ENCODE results near the gene SLC32A1.
A peak's percentile ranks its signal among the peaks of the same experiment; 100 is the strongest.

Gene SLC32A1

DNA sequence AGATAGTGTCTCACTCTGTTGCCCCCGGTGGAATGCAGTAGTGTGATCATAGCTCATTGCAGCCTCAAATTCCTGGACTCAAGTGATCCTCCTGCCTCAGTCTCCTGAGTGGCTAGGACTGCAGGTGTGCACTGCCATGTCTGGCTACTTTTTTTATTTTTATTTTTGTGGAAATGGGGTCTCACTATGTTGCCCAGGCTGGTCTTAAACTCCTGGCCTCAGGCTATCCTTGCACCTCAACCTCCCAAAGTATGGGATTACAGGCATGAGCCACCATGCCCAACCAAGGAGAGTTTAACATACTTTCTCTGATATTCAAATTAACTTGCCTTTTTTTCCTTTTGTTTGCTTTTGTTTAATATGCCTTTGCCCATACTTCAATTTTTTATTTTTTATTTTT lies 13.6 kb downstream of the SLC32A1 start:
- no peak for TF ChIP-seq CTCF (IDR thresholded peaks at IDR 0.05; ENCODE audit: borderline replicate concordance, insufficient read depth, low read depth, low read length)
- no peak overlapping the region for H3K4me3 ChIP-seq (ENCODE audit: low read depth, low read length)

GRCh38 chr20:38745757-38746156 lies 21.5 kb downstream of the SLC32A1 start:
- no peak for TF ChIP-seq CTCF (IDR thresholded peaks at IDR 0.05; ENCODE audit: borderline replicate concordance, insufficient read depth, low read depth, low read length)
- H3K4me3 ChIP-seq (ENCODE audit: low read depth, low read length) = no peak overlapping the region

DNA sequence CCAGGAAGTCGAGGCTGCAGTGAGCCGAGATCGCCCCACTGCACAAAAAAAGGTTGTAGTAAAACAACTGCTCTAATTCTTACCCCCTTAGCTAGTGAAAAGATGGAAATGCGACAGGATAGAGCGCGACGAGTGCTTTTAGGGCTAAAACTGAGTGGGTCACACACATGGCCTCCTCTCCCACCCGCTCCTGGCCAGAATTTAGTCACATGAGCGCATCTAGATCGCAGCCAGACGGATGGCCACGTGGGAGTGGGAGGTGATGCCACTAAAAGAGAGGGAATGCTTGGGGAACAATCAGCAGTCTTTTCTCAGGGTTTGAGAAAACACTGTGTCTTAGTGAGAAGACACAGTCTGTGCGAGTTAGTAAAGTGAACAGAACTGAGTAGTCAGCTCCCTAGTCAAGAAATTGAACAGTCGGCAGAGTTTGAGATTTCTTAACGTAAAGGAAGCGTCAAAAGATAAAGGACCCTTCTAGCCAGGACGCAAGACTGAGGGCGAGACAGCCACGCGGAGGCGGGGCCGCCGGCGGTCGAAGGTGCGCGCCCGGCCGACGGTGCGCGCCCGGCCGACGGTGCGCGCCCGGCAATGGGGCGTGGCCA lies 23.3 kb downstream of the SLC32A1 start:
- H3K4me3 ChIP-seq (ENCODE audit: low read depth, low read length) = no peak overlapping the region

GRCh38 chr20:38748097-38748860 lies 24.0 kb downstream of the SLC32A1 start, which contains the start of gene ACTR5:
ACTR5 (plus strand) TSS chr20:38748460; CDS start chr20:38748479, 19 bp downstream.
- no peak for TF ChIP-seq CTCF (IDR thresholded peaks at IDR 0.05; ENCODE audit: borderline replicate concordance, insufficient read depth, low read depth, low read length)
- peak within 1 kb of the TSS; percentile 85 for H3K4me3 ChIP-seq (ENCODE audit: low read depth, low read length)

More for the DNA sequence above, 23.3 kb downstream of the SLC32A1 start:
- no peak for TF ChIP-seq CTCF (IDR thresholded peaks at IDR 0.05; ENCODE audit: borderline replicate concordance, insufficient read depth, low read depth, low read length)

- H3K4me3 ChIP-seq (ENCODE audit: low read depth, low read length) = peak overlapping the region; percentile 85
- TF ChIP-seq CTCF (IDR thresholded peaks at IDR 0.05; ENCODE audit: borderline replicate concordance, insufficient read depth, low read depth, low read length) = no peak
These were observed 24.5 kb downstream of the SLC32A1 start for GRCh38 chr20:38748861-38749149.

DNA sequence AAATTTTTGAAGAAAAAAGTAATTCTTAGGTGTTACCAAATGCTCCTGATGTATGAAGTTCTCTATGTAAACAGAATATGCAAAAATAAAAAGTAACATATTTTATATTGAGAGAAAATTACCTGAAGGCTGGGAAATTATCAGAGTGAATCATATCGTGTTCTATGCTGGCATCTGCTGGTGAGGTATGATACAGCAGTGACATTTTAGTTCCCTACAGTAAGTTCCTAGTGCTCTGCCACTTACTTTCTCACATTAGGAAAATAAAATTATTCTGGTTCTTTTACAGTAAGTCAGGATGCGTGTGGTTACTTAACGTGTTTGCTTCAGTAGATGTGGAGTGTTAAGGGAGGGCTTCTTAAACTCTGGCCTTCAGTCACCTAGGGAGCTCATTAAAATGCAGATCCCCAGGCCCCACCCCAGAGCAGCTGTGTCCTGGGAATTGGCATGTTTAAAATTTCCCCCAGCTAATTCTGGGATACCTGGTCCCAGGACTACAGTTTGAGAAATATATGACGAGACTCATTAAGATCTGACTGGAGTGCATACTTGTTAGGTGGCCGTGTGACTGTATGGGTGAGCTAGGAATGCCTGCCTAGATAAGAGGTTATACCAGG lies 27.2 kb downstream of the SLC32A1 start:
- H3K4me3 ChIP-seq (ENCODE audit: low read depth, low read length) = no peak overlapping the region
- peak; percentile 53 for TF ChIP-seq CTCF (IDR thresholded peaks at IDR 0.05; ENCODE audit: borderline replicate concordance, insufficient read depth, low read depth, low read length)
